SK-N-SH treated with all-trans-retinoic acid at 6 μM for 48 hours (cell line): ENCODE data around the gene PHF20.

Experiments
- ATAC-seq: fragments of 200-7000 bp; cut with Tn5 transposase; 3 replicates; pipeline ENCODE4 v1.9.1; 2020; ENCODE audit warnings: mild to moderate bottlenecking, moderate library complexity
- ARNTL ChIP-seq: fragments of 450-650 bp; formaldehyde crosslinking; IDR thresholded peaks from 2 replicates; pipeline ENCODE4 v1.5.0; 2020; ENCODE audit warnings: low read depth, mild to moderate bottlenecking, moderate library complexity, borderline replicate concordance
- BACH2 ChIP-seq: fragments of 250-450 bp; sonication (Bioruptor Pico); IDR thresholded peaks from 2 replicates; pipeline ENCODE4 v1.9.0; 2021; ENCODE audit warnings: mild to moderate bottlenecking, borderline replicate concordance
- CREB5 ChIP-seq: fragments of 250-450 bp; sonication (Bioruptor Pico); IDR thresholded peaks from 2 replicates; pipeline ENCODE4 v1.5.1; 2020; ENCODE audit warnings: low read depth, mild to moderate bottlenecking, moderate library complexity
- CSDC2 ChIP-seq: fragments of 250-450 bp; sonication (Bioruptor Pico); IDR thresholded peaks from 2 replicates; pipeline ENCODE4 v1.5.0; 2020; ENCODE audit warnings: mild to moderate bottlenecking, moderate library complexity
- CSRNP3 ChIP-seq: fragments of 250-450 bp; sonication (Bioruptor Pico); IDR thresholded peaks from 2 replicates; pipeline ENCODE4 v1.5.1; 2021; ENCODE audit warnings: mild to moderate bottlenecking, moderate library complexity
- GLIS3 ChIP-seq: fragments of 250-450 bp; sonication (Bioruptor Pico); IDR thresholded peaks from 2 replicates; pipeline ENCODE4 v1.5.0; 2020; ENCODE audit warnings: mild to moderate bottlenecking, moderate library complexity
- PATZ1 ChIP-seq: fragments of 250-450 bp; sonication (Bioruptor Pico); IDR thresholded peaks from 2 replicates; pipeline ENCODE4 v1.8.0; 2020; ENCODE audit warnings: mild to moderate bottlenecking, moderate library complexity, borderline replicate concordance
- POU6F1 ChIP-seq: fragments of 250-450 bp; sonication (Bioruptor Pico); IDR thresholded peaks from 2 replicates; pipeline ENCODE4 v1.8.0; 2021; ENCODE audit warnings: low read depth, mild to moderate bottlenecking, moderate library complexity, borderline replicate concordance
- PPARA ChIP-seq: fragments of 250-450 bp; sonication (Bioruptor Pico); IDR thresholded peaks from 2 replicates; pipeline ENCODE4 v1.5.0; 2020; ENCODE audit warnings: mild to moderate bottlenecking, borderline replicate concordance
- RARB ChIP-seq: fragments of 250-450 bp; sonication (Bioruptor Pico); IDR thresholded peaks from 2 replicates; pipeline ENCODE4 v1.8.0; 2021; ENCODE audit warnings: mild to moderate bottlenecking, moderate library complexity
- SNAI2 ChIP-seq: fragments of 250-450 bp; sonication (Bioruptor Pico); IDR thresholded peaks from 2 replicates; pipeline ENCODE4 v1.5.0; 2020; ENCODE audit warnings: mild to moderate bottlenecking, moderate library complexity
- TCF4 ChIP-seq: fragments of 250-450 bp; sonication (Bioruptor Pico); IDR thresholded peaks from 2 replicates; pipeline ENCODE4 v1.8.0; 2021; ENCODE audit warnings: mild to moderate bottlenecking, moderate library complexity, borderline replicate concordance
- TOX ChIP-seq: fragments of 250-450 bp; sonication (Bioruptor Pico); IDR thresholded peaks from 2 replicates; pipeline ENCODE4 v1.8.0; 2021; ENCODE audit warnings: mild to moderate bottlenecking, moderate library complexity, borderline replicate concordance
- TSHZ2 ChIP-seq: fragments of 250-450 bp; sonication (Bioruptor Pico); IDR thresholded peaks from 2 replicates; pipeline ENCODE4 v1.5.0; 2020; ENCODE audit warnings: mild to moderate bottlenecking, moderate library complexity
- ZC3H10 ChIP-seq: fragments of 250-450 bp; sonication (Bioruptor Pico); IDR thresholded peaks from 2 replicates; pipeline ENCODE4 v1.5.1; 2021; ENCODE audit warnings: mild to moderate bottlenecking, moderate library complexity
- ZFP3 ChIP-seq: fragments of 250-450 bp; sonication (Bioruptor Pico); IDR thresholded peaks from 2 replicates; pipeline ENCODE4 v1.5.0; 2020; ENCODE audit warnings: mild to moderate bottlenecking, moderate library complexity
- ZFP30 ChIP-seq: fragments of 450-650 bp; formaldehyde crosslinking; IDR thresholded peaks from 2 replicates; pipeline ENCODE4 v1.5.0; 2022; ENCODE audit warnings: mild to moderate bottlenecking, moderate library complexity
- ZNF565 ChIP-seq: fragments of 450-650 bp; formaldehyde crosslinking; conservative IDR thresholded peaks from 2 replicates; pipeline ENCODE4 v1.5.0; 2020; ENCODE audit warnings: low read depth, mild to moderate bottlenecking, moderate library complexity
- ZNF70 ChIP-seq: fragments of 450-650 bp; formaldehyde crosslinking; IDR thresholded peaks from 2 replicates; pipeline ENCODE4 v1.5.0; 2020; ENCODE audit warnings: mild to moderate bottlenecking, moderate library complexity

Gene PHF20

GRCh38 chr20:35856866-35857265 is 85.1 kb downstream of the PHF20 start:
- ATAC-seq, result no peak
- TF ChIP-seq ZNF565 (no peak), ZFP30 (CRISPR knock-in tag) (no peak), TCF4 (CRISPR knock-in tag) (no peak), PPARA (no peak), CSDC2 (CRISPR knock-in tag) (no peak), ZC3H10 (CRISPR knock-in tag) (no peak), ZFP3 (CRISPR knock-in tag) (no peak), POU6F1 (CRISPR knock-in tag) (no peak), TOX (CRISPR knock-in tag) (no peak), ZNF70 (CRISPR knock-in tag) (no peak), BACH2 (CRISPR knock-in tag) (no peak), TSHZ2 (no peak), GLIS3 (CRISPR knock-in tag) (no peak), CREB5 (no peak)

- TF ChIP-seq CSRNP3 (CRISPR knock-in tag) (no peak), PATZ1 (no peak), RARB (CRISPR knock-in tag) (no peak), ZNF70 (CRISPR knock-in tag) (no peak), ARNTL (CRISPR knock-in tag) (no peak), PPARA (no peak)
- ATAC-seq, result no peak
These were observed 94.8 kb downstream of the PHF20 start for GRCh38 chr20:35866418-35867202.

GRCh38 chr20:35870541-35871258 is 98.9 kb downstream of the PHF20 start:
- TF ChIP-seq CSRNP3 (CRISPR knock-in tag) (no peak), SNAI2 (no peak)
- peak; percentile 41 for ATAC-seq
